Measurements from ENCODE around the gene KCNT1. TPM values are rescaled to one million over a fixed set of nuclear protein-coding genes. Genes with fewer than 3 reads are reported as not detected.

The KCNT1 gene
- total RNA-seq, 1 experiment from 2014 or later: not detected

DNA sequence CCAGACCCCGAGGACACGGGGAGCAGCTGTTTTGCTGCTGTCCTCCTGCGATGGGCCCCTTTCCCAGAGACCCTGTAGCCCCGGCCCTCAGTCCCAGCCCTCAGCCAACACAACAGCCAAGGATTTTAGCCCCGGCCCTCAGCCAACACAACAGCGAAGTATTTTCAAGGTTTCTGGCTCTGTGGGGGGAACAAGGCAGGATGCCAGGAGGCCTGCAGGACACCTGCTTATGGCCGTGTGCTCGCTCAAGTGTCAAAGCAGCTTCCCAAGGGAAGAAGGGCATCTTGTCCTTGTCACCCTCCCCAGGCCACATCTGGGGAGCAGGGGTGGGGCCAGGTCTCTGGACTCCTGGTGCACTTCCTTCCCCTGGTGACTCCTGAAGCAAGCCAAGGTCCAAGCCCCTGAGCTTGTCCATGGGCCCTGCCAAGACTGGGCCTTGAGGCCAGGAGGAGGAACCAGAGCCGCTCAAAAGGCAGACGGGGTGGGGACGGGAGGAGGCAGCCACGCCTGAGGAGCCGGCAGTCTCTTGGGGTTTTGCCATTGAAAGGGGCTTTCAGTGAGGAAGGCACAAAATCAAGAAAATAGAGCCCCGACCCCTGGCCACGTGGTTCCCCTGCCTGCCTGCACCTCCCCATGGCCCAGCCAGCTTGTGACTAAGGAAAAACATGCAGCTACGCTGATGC is 10.8 kb downstream of the KCNT1 start:
- H3K27me3 ChIP-seq (ENCODE audit: insufficient read depth, low read depth): peaks cover 91% of the 10 kb centered on the region
- CTCF ChIA-PET: no interaction called here
- no peak overlapping the region for H2AFZ ChIP-seq

GRCh38 chr9:135714242-135715055 is 12.5 kb downstream of the KCNT1 start:
- H3K27me3 ChIP-seq (ENCODE audit: insufficient read depth, low read depth): peaks cover 91% of the 10 kb centered on the region
- POLR2A ChIA-PET (ENCODE audit: unreplicated experiment): no interaction called here
- no peaks in the 10 kb centered on the region for H3K9me3 ChIP-seq (ENCODE audit: insufficient read depth, low read depth)

More for the DNA sequence above, 10.8 kb downstream of the KCNT1 start:
- Histone ChIP-seq H3K9me2 (ENCODE audit: insufficient read depth) (no peaks in the 10 kb centered on the region), H3K79me2 (ENCODE audit: low read depth) (no peaks in the 10 kb centered on the region), H3K9me3 (ENCODE audit: insufficient read depth, low read depth) (no peaks in the 10 kb centered on the region), H3F3A (ENCODE audit: insufficient read depth, low read depth) (no peaks in the 10 kb centered on the region), H3K4me1 (replicated peaks; ENCODE audit: insufficient read depth) (no peaks in the 10 kb centered on the region), H4K20me1 (ENCODE audit: insufficient read depth) (no peaks in the 10 kb centered on the region), H3K4me2 (no peak overlapping the region), H3K4me3 (no peak overlapping the region), H3K36me3 (ENCODE audit: low read depth) (no peaks in the 10 kb centered on the region), H3K27ac (no peak overlapping the region)
- BruUV-seq (replicated peaks): no TSS peak
- DNase-seq: no peak
- intact Hi-C loops (cut with micrococcal nuclease; ENCODE audit: unreplicated experiment): no loop called here
- POLR2A ChIA-PET (ENCODE audit: unreplicated experiment): no interaction called here
- TF ChIP-seq EZH2 (IDR thresholded peaks at IDR 0.05; ENCODE audit: low read depth): no peak
- TF ChIP-seq, protein P1, sequence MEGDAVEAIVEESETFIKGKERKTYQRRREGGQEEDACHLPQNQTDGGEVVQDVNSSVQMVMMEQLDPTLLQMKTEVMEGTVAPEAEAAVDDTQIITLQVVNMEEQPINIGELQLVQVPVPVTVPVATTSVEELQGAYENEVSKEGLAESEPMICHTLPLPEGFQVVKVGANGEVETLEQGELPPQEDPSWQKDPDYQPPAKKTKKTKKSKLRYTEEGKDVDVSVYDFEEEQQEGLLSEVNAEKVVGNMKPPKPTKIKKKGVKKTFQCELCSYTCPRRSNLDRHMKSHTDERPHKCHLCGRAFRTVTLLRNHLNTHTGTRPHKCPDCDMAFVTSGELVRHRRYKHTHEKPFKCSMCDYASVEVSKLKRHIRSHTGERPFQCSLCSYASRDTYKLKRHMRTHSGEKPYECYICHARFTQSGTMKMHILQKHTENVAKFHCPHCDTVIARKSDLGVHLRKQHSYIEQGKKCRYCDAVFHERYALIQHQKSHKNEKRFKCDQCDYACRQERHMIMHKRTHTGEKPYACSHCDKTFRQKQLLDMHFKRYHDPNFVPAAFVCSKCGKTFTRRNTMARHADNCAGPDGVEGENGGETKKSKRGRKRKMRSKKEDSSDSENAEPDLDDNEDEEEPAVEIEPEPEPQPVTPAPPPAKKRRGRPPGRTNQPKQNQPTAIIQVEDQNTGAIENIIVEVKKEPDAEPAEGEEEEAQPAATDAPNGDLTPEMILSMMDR (conservative IDR thresholded peaks at IDR 0.05): no peak

GRCh38 chr9:135715056-135715595 is 13.1 kb downstream of the KCNT1 start:
- TF ChIP-seq, protein P1 (conservative IDR thresholded peaks at IDR 0.05): no peak
- no peak for TF ChIP-seq EZH2 (IDR thresholded peaks at IDR 0.05; ENCODE audit: low read depth)
- Histone ChIP-seq H2AFZ (no peak overlapping the region), H3K4me1 (replicated peaks; ENCODE audit: insufficient read depth) (no peaks in the 10 kb centered on the region), H3K9me3 (ENCODE audit: insufficient read depth, low read depth) (no peaks in the 10 kb centered on the region), H3K4me3 (no peak overlapping the region), H4K20me1 (ENCODE audit: insufficient read depth) (no peaks in the 10 kb centered on the region), H3K79me2 (ENCODE audit: low read depth) (no peaks in the 10 kb centered on the region), H3F3A (ENCODE audit: insufficient read depth, low read depth) (no peaks in the 10 kb centered on the region), H3K36me3 (ENCODE audit: low read depth) (no peaks in the 10 kb centered on the region), H3K27ac (no peak overlapping the region), H3K9me2 (ENCODE audit: insufficient read depth) (no peaks in the 10 kb centered on the region), H3K4me2 (no peak overlapping the region), H3K27me3 (ENCODE audit: insufficient read depth, low read depth) (peaks cover 91% of the 10 kb centered on the region)
- ChIA-PET CTCF (no interaction called here), POLR2A (ENCODE audit: unreplicated experiment) (no interaction called here)
- DNase-seq: no peak
- intact Hi-C loops (cut with micrococcal nuclease; ENCODE audit: unreplicated experiment): no loop called here
- no TSS peak for BruUV-seq (replicated peaks)

More at GRCh38 chr9:135714242-135715055, 12.5 kb downstream of the KCNT1 start:
- intact Hi-C loops (cut with micrococcal nuclease; ENCODE audit: unreplicated experiment): no loop called here
- DNase-seq: no peak
- Histone ChIP-seq H2AFZ (no peak overlapping the region), H3F3A (ENCODE audit: insufficient read depth, low read depth) (no peaks in the 10 kb centered on the region), H3K79me2 (ENCODE audit: low read depth) (no peaks in the 10 kb centered on the region), H4K20me1 (ENCODE audit: insufficient read depth) (no peaks in the 10 kb centered on the region), H3K4me3 (no peak overlapping the region), H3K4me2 (no peak overlapping the region), H3K4me1 (replicated peaks; ENCODE audit: insufficient read depth) (no peaks in the 10 kb centered on the region), H3K36me3 (ENCODE audit: low read depth) (no peaks in the 10 kb centered on the region), H3K9me2 (ENCODE audit: insufficient read depth) (no peaks in the 10 kb centered on the region), H3K27ac (no peak overlapping the region)
- BruUV-seq (replicated peaks): no TSS peak
- CTCF ChIA-PET: no interaction called here
- no peak for TF ChIP-seq EZH2 (IDR thresholded peaks at IDR 0.05; ENCODE audit: low read depth)
- TF ChIP-seq, protein P1 (conservative IDR thresholded peaks at IDR 0.05): no peak
